SKM-1 (cell line): Measurements from ENCODE around the gene HS6ST3.

Source experiments
- DNase-seq: peaks from one replicate; lab custom pipeline; 2025; ENCODE audit not compliant: unreplicated experiment; lab: John Stamatoyannopoulos, UW

Gene HS6ST3

DNA sequence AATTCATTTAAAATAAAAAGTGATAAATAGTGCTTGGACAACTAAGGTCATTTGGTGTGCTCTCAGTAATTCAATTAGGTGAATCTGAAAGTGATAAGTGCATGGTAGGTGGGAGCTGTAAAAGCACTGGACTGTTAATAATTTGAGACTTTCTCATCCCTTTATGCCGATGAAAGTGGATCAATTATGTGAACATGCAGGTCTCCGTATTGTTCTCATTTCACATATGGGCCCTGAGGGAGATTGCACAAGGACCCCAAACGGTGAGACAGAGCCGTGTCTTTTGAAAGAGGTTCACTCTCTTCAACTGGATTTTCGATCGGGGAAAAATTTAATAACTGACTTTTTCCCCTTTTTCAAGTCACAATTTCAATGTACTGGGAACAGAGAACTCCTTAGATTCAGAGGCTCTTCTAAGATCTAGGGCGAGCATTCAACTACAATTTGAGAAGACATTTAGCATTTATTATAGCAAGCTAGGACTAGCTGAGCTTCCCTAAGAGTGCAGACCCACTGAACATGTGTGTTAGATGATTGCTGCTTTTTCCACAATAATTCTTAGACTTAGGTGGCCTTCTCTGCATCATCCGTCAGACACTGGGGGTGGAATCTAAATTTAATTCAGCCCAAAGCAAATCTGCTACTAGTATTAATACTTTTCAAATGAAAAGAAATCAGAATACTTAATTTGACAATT lies 556.8 kb downstream of the HS6ST3 start:
- no peak for DNase-seq

DNA sequence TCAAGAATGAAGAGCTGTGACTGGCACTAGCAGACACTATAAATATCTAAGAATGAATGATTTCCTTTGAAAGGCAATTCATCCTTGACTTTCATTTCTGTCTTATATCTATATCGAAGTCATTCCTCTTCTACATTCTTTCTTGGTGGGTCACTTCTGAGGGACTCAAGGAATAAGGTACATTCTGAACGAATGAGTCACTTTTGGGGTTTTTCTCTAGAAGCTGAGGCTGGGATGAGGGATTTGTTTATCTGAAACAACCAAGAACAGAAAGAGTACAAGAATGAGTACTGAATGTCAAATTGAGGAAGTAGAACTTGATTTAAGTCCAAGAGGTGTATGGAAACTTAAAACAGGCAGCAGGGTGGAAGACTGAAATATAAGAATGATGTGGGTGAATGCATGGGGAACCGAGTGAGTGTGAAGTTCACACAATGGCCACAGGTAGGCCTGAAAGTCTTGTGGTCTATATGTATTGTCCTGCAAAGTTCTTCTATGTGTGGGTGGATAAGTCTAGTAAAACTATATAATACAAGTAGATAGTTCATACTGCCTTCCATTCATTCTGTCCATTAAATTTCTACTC lies 560.5 kb downstream of the HS6ST3 start:
- no peak for DNase-seq

DNA sequence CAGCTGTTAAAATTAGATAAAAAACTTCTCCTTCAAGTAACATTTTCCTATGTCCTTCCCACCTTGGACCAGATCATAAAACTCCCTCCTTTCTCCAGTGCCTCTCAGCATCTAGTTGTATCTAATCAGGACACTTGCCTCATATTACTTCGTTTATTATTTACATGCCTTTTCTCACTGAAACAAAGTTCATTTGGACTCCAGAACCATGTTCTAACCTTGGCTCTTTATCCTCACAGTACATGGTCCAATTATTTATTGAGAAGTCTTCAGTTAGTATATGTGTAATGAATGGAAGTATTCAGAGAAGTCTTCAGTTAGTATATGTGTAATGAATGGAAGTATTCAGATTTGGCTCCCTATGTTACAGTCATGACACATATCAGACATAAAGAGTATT lies 561.7 kb downstream of the HS6ST3 start:
- DNase-seq: no peak

DNA sequence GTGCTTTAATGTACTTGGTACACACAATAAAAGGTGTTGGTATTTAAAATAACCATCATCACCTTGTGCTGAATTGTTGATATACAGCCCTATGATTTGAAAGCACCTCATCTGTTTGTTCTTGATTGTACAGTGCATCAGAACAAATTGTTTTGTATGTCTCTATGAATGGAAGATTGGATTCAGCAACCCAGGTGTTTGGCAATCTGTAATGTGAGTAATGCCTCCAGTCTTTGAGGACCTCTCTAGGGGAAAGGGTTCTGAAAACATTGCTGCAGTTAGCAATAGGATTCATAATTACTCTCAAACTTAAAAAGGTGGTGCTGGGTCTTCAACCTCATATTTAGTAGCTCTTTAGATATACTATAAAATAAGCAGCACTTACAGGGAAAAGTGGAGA lies 562.6 kb downstream of the HS6ST3 start:
- no peak for DNase-seq

DNA sequence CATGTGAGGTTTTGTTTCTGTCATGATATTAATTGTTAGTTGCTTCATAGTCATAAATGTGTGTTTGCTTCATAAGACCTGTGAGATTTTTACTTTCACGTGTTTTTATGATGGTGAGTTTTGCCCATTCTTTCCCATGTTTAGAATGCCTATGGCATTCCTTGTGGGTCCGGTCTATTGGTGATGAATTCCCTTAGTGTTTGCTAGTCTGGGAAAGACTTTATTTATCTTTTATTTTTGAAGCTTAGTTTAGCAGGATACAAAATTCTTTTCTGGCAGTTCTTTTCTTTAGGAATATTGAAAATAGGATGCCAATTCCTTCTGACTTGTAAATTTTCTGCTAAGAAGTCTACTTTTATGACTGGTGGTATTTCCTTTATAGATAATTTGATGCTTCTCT lies 571.7 kb downstream of the HS6ST3 start:
- DNase-seq: no peak

DNA sequence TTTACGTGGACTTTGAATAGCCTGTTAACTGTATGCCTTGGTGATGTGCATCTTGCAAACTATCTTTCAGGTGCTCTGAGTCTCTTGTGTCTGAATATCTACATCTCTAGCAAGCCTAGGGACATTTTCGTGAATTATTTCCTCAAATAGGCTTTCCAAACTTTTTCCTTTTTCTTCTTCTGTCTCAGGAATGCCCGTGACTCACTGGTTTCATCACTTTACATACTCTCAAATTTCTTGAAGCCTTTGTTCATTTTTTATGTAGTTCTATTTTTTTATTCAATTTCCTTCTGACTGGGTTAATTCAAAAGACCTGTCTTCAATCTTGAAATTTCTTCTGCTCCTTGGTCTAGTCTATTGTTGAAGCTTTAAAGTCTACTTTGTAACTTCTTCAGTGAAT lies 572.1 kb downstream of the HS6ST3 start:
- DNase-seq: no peak

DNA sequence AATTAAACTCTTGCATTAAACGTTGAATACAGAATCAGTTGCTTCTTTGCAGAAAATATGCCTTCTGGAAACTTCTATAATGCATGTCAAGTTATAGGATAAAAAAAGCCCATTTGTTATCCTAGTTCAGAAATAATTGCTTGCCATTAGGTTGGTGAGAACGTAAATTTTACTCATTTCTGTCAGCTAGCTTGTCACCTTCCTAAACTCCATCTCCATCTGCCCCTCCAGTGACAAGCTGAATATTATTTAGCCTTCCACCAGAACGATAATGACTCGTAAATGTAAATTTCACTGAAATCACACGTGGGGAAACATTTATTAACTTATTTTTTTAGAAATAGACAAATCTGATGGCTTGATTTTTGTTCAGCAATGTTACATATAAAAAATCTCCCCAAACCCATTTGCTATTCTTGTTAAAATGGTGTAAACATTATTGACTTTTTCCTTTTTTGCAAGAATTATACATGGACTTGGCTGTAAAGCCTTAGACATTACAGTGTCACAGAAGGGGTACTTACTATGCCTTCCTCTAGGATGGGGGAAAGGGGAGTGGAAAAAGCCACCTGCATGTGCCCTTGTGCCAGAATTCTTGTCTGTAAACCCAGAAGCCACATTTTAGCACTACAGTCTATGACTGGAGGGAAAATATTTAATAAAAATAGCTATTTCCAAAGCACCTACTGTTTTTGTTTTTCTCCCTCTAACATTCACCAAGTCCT lies 577.5 kb downstream of the HS6ST3 start:
- no peak for DNase-seq

DNA sequence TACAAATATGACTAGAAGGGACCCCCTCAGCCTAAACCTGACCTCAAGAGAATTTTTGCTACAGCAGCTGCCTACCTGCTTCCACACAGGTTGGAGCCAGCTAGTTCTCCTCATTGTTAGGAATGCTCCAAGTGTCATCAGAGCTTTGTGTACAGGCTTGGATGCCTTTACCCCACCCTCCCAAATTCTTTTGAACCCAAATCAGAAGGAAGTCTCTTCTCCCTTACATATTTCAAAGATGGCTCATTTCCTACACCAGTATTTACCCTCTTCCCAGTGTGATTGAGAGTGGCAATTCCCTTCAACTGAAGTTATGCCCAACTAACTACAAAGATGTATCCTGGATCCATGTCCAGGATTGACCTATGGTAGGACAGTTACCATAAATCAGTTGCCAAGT lies 581.2 kb downstream of the HS6ST3 start:
- no peak for DNase-seq

DNA sequence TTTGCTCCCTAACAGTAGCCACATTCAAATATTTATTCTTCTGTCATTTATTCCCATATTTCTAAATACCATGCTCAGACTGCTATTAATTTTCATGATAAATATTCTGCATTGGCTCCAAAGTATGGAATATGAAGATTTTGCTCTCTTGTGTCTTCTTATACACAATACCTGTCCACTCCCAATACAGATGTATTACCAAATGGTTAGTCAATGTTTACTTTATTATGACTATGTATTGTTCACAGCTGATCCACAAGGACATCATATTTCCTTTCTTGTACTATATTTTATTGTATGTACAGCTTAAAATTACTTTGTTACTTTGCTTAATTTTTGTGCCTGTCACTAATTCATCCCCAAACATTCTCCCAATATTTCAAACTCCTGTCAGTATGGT lies 582.1 kb downstream of the HS6ST3 start:
- no peak for DNase-seq

DNA sequence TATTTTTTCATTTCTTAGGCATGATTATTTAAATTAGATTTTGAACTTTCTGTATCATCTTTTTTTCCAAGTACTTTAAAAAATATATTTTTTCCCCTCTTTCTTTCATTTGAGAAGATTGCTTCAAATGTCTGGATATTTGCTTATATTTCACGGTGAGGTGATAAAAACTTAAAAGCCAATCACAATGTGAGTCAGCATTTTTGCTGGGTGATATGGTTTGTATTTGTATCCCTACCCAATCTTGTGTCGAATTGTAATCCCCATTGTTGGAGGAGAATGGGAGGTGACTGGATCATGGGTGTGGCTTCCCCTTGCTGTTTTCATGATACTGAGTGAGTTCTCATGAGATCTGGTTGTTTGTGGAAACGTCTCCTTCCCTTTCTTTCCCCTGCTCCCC lies 583.9 kb downstream of the HS6ST3 start:
- DNase-seq: no peak

DNA sequence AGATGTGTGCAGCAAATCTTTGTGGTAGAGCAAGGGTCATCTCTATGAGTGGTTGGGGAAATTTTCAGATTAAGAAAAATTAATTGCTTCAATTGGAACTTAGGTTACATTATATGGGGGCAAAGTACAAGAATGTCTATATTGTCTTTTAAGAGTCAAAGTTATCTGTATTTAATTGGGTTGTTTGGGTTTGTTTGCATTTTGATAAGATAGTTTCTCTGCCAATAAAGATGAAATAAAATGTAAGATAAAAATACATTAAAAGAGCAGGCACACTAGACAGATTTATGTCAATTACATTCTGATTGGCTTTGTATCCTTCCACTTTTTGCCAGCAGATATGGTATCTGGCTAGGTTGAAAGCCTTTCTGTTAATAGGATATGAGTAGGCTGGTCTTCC lies 587.1 kb downstream of the HS6ST3 start:
- no peak for DNase-seq

DNA sequence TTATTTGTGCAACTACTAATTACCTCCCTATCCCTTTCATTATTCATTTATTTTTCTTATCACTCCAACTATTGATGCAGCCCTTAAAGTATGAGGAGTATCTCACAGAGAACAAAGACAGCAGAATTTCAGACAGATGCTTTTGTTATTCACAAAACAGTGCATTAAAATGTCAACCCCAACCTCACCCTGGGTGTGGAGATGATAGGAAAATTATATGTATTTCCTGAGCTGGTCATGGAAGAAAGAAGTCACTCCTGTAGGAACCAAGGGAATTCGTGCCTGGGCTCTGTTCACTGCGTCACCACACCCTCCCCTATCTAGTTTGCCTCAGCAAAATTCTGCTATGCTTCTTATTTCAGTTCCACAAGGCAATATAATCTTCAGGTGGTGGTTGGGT lies 588.9 kb downstream of the HS6ST3 start:
- no peak for DNase-seq

DNA sequence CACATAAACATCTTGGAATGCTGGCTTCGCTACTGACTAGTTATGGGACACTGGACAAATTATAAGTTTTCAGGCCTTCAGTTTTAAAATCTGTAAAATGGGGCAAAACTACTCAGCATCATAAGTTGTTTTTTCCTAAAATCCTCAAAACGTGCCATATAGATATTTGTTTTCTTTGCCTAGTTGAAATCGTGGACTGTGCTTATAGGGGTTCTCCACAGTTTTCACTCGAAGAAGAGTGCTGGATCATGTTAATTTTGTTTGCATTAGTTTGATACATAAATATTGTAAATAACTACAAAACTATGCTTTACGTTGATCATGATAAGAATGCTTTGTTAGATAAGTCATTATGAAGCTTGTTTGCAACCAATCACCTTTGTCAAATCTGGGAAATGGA lies 591.0 kb downstream of the HS6ST3 start:
- no peak for DNase-seq

DNA sequence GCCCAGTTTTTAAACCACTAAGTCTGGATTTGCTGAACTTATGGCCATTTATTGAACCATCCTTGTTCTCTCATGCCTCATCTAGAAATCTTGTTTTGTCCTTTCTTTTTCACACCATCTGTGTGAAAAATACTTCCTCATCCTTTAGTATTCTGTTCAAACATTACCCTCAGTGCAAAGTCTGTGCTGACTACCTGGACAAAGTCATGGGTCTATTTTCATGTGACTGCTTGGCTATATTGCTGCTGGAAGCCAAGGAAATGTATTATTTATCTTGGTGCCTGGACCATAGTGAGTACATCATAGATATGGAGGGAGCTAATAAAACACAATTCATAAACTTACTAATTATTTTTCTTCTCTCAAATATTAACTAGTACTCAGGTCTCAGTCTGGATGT lies 591.9 kb downstream of the HS6ST3 start:
- no peak for DNase-seq

DNA sequence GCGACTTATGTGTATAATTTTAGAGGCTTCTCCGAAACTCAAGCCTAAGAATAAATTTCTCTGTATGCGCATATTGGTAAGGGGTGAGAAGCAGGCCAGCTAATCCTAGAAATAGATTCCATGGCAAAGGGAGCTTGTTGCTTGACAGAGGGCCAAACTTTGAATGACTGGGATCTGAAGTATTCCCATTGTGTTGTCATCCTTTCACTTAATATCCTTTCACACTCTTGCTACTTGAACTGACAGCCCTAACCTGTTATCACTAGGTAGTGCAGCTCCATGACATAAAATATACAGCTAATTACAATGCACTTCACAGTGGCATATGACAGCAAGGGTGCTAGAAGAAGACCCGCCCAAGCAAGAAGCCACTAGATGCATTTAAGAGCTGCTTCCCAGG lies 594.6 kb downstream of the HS6ST3 start:
- DNase-seq: no peak

DNA sequence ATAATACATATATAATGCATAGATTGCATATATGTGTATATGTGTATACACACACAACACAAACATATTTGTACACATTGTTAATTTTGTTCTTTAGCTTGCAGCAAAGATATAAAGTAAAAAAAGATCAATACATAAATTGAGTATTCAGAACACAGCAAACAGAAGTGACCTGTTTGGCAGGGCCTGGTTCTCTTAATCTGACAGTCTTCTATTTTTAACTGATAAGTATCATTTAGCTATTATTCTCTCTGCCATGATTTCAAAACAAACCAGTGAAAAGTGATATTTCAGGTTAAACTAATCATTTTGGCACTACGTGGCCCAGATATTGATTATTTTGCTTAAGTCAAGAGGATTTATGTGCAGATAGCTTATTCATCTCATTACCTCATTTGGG lies 595.0 kb downstream of the HS6ST3 start:
- no peak for DNase-seq

DNA sequence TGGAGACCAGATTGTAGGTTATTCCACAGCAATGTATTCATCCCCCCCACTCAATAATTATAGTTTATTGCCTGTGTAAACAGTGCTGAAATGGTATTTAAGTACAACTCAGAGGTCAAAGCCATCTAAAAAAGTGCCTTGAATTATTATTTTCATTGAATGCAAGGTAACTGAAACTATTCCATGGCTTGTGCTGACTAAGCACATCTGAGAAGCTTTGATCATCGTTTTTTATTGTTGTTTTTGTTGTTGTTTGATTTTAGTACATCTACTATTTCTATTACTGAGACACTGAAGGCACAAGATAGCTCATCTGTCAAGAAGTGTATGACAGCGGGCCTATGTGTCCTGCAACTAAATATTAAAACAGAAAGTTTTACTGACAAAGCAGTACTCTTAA lies 596.4 kb downstream of the HS6ST3 start:
- no peak for DNase-seq

DNA sequence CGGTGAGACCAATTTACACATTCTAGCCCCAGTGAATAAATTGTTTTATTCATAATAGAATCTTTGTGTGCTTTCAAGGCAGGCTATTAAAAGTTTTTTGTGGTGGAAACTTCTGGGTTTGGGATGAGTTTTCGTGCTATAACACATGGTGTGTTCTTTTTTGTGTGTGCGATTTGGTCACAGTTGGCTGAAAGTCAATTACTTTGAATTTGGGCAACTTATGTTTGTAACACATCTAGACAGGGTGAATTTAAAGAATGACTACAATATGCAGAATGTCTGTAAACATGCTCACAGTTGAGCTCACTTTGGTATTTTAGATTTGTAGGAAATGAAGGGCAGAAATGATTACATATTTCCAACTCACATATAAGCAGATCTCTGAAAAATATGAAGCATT lies 597.3 kb downstream of the HS6ST3 start:
- no peak for DNase-seq

DNA sequence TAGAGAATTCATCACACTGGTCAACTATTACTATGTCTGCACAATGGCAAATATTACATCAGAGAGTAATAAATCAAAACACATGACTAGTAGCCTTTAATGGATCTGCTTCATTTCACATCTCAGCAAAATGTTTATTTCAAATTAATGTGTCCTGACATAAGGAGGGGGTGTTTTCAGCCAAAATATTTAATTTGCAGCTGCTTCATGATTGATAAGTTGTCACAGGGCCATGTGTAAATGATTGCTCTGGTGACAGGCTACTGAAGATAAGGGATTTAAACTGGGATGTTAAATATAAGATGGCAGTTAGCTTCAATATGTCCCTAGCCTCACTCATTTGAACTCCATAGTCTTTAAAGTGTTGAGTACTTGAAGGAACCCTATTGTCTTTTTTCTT lies 601.1 kb downstream of the HS6ST3 start:
- no peak for DNase-seq

DNA sequence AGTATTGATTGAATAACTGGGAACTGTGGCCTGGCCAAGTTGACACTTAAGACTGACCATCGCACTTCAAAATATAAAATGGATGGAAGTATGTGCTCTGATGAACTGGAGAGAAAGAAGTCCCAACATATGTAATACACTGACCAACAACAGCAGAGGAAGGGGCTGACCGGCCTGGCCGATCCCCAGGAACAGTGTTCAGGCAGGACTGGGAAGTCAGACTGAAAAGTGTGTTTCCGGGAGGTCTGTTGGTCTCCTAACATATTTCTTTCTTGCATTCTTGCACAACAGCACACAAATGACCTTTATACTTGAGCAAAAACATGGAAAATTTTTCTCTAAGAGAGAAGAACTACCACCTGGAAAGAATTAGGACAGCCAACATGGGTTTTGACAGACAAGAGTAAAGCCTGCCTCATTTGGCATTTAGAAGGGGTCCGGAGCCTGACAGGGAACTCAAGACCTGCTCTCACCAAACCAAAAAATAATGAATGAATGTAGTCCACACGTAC lies 606.5 kb downstream of the HS6ST3 start:
- no peak for DNase-seq

DNA sequence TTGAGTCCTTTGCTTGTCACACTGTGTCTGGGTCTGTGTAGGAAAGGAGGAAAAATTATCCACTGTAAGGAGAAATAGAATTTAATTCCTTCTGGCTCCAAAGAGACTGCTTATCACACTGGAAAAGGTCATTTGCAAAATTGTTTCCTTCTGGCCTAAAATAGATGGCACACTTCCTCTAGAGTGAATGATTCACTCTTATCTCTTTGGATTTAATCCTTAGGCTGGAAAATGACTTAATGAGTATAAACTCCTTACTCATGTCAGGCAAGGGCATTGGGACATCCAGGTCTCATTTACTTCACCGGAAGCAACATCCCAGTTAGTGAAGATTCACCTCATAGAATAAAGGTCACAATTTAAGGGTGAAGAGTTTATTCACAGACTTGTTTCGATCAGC lies 610.8 kb downstream of the HS6ST3 start:
- no peak for DNase-seq

DNA sequence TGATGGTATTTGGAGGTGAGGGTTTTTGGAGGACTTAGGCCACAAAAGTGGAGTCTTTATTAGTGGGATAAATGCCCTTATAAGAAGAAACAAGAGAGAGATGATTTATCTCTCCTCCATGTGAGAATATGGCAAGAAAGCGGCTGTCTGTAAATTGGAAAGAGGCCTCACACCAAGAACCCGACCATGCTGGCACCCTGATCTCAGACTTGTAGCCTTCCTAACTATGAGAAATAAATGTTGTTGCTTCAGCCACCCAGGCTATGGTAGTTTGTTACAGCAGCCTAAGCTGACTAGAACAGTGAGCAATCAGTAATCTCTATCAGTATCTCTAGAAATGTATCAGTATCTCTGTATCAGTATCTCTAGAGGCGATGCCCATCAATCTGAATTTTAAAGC lies 617.2 kb downstream of the HS6ST3 start:
- DNase-seq: no peak
